GM18867 (cell line): ENCODE data around the gene ZNF608.

Experiments
- ATAC-seq: cut with Tn5 transposase; IDR thresholded peaks from one replicate; pipeline ENCODE4 v1.9.1; 2021; ENCODE audit warnings: mild to moderate bottlenecking, moderate library complexity; ENCODE audit not compliant: unreplicated experiment

The ZNF608 gene

DNA sequence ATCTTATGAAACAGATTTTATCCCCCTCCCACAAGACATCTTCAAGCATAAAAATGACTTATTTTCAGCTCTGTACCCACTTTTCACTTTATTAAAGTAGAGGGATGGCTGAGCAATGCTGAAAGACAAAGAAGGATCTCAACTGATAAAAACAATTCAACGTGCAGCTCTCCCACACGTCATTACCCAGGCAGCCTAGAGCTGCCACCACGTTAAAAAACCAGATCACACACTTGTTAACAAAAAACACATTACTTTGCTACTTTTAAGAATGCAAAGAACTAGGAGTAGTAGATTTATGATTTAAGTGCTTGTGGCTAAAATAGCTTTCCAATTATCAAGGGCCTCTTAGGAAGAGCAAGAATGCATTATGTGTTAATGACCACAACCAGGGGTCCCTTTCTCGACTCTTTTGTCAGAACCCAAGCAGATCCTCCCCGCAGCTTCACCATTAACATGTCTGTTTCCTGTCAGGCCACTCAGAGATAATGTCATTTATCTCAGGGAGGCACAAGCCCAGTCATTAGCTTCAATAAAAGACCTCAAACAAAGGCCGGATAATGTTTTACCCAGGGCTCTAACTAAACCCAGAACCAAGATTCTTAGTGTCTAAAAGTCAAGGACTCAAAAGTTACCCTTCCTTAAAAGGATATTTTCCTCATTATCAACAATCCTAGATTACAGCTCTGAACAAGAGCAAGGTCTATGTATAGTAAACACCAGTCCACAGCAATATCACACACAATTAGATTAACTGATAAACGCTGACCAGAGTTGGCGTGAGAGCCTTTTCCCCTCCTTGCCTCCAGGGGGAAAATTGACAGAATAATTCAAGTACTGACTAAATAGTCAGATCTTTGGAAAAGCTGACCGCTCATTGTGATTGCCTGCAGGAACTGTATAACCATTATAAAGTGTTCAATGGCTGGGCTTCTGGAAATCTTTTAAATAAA lies 7.5 kb downstream of the ZNF608 start:
- ATAC-seq = no peak

DNA sequence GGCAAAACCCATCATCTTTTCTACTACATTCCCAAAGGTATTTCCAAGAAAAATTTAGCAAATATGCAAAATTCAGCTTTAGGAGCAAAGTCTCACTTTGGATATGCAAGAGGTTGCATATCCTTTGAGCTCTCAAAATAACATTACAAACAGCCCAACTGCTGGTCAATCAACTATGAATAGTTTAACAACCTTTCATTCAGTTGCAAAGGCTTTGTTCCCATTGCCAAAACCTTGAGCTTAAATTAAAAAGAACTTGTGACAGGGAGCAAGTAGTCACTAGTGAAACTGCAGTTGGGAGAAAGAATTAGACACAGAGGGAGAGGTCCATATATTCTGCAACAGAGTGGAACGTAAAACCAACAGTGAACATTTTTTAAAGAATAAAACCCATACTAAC lies 8.8 kb downstream of the ZNF608 start:
- no peak for ATAC-seq

DNA sequence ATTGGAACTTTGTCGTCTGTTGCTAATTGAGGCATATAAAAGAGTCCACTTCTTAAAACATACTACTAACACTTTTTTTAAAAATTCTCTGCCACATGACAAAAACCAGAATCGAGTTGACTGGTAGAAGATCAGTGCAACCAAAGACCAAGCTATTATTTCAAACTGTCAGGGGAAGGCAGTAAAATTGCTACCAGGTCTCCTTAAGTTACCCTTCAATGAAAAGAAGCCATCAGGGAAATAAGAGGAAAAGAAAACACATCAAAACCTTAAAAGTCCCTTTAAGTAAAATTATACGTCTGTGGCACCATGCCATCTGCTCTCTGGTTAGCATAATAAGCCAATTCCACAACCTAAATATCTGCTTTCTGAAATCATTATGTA lies 9.6 kb downstream of the ZNF608 start:
- no peak for ATAC-seq

DNA sequence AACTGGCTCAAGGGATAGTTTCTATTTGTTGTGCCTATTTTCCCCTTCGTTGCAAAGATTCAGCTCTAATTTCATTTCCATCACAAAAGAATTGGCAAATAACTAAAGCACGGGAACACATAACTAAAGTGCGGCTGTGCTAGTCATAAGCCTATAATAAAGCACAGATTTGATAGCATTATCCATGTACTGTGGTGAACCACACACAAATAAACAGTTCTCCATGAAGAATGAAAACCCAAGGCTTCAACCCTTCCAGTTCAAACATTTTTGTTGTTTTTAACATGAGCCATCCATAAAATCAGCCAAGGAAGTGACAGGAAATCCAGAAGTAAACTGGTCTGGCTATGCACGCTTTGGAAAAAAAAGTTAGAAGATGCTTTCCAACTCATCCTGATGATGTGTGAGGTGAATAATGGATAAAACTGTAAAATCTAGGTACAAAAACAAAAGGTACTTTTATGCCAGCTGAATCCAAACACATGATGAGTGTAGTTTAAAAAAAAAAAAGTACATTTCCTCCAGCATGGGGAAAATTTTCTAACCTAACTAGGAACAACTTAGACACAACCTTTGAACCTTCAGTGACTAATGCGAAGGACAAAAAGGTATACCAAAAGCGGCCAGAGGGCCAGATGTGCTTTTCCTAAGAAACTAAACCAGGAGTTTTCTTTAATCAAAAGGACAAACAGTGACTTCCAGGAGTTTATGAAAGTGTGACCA lies 10.2 kb downstream of the ZNF608 start:
- no peak for ATAC-seq

DNA sequence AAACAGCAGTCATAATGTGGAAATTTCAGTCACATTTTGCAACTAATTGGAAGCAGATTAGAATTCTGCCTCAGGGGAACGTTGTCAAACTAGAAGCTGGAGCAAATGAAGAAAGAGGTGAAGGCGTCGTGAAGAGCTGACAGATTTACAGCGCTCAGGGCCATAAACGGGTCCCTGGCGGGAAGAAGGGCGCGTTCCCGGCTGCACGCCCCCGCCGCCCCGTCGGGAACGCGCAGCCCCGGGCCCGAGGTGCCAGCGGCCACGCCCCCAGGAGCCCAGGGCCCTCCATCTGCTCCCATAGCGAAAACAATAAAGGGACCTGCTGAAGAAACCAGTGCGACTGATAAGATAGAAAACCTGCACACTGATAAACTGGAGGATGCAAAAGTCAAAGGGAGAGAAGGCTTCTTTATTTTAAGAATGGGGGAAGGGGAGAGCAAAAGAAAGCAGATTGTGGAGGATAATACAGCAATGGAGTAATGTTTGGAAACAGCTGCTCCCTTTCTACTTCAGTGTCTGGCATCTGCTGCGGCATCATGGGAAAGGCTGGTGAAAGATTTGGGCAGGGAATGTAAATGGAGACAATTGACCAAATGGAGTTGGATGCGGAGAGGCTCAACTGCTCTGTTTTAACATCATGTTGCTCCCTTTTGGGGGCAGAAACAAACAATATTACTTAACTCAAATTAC lies 11.1 kb downstream of the ZNF608 start:
- no peak for ATAC-seq

DNA sequence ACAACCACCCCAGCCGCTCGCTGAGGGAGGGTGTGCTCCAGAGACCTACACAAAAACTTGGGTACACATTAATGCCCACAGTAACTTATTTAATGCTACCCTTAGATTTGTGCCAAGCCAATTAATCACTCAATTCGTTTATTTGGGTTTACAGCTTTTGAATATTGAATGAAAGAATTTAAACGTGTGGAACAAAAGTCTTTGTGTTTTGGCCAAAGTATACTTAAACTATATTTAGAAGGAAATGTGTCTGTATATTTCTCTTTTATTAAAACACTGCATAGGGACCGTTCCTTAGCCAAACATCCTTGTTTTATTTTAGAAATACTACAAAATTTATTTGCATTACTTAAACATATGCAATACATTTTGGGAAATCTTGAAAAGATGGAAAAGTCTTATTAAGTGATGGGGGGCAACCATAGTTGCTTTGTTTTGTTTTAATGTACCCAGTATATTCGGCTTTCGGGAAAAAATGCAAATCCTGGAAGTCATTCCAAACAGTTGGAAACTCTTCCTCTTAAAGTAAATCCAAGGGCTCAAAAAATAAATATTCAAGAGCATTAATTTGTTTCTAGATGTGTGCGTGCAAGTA lies 11.8 kb downstream of the ZNF608 start:
- ATAC-seq = no peak

DNA sequence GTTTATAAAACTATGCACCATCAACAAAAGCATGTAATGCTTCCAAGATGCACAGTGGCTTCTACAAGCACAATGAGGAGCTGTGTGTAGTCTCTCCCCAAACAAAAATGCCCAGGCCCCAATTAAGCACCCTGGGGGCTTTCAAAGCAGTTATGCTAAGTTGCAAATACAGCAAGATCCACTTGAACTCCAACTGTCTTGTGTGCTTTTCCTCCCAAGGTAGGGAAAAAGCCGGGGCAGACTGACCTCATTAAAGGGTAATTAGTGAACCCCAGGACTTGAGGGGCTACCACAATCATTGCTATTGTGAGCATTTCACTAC lies 13.1 kb downstream of the ZNF608 start:
- ATAC-seq = no peak

DNA sequence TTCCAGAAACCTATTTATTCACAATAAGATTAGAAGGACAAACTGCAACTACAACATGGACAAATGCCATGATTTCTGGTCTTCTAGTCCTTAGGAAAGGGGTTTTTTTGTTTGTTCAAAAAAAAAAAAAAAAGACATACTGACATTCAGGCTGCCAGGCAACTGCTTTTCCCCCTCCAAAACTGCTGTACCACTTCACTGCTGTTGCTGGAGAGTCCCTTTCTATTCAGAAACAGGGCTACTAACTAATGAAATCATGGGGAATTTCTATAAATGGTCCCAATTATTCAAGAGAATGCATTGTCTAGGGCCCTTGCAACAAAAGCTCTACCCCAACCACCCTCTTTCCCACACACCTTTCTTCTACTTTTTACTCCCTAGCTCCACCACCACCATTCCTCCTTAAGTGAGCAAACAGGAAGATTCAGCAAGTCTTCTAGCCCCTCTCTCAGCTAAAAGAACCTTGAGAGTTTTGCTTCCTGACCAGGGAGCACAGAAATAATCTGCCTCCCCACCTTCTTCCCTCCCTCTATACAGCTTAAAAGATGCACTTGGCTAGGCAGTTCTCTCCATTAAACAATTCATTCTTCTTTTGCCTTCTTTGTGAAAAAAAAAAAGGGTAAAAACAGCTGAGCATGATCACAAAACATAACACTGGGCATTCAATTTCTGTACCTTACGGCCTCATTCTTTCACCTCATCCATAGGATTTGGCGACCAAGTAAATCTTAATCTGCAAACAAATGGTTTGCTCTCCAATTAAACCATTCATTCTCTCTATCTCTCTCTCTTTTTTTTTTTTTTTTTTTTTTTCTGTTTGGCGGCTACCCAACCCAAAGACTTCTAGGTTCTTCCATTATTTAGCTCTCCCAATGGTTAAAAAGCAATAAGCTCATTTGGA lies 13.8 kb downstream of the ZNF608 start:
- no peak for ATAC-seq

DNA sequence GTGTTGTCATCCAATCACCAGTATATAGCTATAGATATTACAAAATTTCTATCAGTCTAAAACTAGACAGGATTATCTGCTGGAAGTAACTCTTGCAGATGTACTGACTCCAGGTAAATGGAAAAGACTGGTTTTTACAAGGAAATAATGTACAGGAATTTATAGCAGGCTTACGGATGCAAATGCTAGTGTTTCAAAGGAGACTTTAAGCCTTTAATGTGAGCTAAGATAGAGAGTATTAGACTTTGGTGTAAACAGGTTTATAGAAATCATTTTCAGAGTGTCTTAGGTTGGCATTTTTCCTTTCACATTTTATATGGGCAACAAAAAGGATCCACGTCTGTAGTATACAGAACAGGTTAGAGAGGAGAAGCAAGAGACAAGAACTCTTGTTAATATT lies 16.1 kb downstream of the ZNF608 start:
- no peak for ATAC-seq

DNA sequence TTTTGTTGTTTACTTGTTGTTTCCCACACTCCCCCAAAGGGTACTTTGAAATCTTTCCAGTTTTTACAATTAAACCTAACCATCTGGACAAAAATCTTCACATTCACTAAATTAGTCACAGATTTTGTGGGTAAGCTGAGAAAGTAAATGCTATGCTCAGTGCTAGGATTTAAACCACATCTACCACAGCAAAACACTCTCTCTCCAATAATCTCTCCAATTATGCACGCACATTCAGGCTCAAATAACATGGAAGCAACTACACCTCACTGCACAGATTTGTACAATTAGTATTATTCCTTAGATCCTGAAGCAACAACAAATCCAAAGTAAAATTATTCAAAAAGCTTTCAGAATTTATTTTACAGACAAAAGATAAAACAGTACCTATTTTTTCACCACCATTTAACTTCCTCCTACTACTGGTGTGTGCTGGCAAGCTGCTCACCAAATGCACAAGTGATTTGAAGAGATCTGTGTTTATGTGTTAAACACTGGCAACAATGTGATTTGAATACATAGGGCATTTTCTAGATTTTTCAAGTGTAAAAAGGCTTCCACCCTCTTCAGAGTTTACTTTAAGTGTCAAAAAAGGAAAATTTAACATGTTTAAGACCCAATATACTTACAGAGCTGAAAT lies 16.6 kb downstream of the ZNF608 start:
- peak; percentile 55 for ATAC-seq

DNA sequence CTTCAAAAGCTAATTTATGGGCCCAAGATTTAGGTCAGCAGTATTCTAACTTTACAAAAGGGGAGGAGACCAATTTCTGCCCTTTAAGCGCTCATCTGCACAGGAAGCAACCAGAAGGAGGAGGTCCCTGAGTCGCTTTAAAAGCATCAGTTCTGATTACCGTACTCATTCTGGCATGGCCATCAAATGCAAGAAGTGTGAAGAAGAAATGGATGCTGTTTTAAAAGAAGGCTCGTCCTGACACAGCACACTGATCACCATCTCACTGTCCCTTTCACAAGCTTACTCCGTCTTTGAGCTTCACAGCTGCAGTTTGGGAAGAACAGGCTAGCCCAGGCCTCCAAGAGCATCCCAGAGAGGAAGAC lies 17.5 kb downstream of the ZNF608 start:
- no peak for ATAC-seq

DNA sequence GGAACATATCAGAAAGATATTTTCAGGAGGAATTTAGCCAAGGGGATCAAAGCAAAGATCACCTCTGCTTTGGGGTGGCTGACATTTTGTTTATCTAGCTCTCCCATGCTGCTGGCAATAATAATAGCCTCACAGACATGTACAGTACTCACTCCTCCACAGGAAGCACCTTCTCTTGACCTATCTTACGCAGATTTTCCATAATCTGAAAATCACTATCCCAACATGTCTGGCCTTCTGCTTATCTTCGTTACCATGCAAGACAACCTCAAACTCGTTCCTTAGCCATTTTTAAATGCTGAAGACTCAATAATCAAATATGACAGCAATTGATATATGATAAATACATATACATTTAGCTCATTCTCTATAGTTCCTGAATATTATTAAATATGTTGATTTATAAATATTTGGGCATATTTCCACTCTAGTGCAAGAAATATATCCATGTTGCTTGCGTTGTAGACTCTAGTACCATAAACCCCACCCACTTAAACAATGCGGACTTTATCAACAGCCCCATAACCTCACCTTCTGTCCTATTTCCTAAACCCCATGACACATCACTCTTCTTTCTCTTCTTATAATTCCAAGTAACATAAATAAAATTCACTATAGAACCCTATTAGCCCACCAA lies 18.0 kb downstream of the ZNF608 start:
- ATAC-seq = no peak

DNA sequence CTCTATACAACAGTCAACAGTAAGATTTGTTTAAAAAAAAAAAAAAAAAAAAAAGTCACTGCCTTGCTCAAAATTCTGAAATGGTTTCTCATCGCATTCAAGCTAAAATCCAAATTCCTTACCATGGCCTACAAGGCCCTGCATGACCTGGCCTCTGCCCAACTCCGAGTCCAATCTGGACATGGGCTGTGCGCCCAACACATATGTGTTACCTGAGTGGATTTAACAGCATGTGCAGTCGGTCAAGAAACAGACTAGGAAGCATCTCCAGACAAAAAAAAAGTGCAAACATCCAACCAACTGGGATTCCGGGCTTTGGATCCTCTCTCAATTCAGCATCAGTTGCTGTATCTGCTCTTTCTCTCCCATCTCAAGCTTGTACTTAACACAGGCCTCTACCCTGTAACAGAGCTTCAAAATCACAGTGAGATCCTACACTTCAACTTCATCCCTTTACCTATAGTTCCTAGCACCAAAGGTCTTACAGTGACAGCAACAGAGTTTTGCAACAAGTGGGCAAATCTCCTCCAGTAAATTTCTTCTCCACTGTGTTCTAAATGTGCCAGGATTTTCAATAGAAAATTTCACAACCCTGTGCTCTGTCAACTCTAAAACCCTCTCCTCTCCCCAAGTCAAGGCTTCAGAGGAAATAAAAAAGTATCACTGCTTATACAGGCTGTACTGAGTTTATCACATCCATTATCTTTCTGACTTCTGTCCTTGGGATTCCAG lies 19.6 kb downstream of the ZNF608 start:
- no peak for ATAC-seq

DNA sequence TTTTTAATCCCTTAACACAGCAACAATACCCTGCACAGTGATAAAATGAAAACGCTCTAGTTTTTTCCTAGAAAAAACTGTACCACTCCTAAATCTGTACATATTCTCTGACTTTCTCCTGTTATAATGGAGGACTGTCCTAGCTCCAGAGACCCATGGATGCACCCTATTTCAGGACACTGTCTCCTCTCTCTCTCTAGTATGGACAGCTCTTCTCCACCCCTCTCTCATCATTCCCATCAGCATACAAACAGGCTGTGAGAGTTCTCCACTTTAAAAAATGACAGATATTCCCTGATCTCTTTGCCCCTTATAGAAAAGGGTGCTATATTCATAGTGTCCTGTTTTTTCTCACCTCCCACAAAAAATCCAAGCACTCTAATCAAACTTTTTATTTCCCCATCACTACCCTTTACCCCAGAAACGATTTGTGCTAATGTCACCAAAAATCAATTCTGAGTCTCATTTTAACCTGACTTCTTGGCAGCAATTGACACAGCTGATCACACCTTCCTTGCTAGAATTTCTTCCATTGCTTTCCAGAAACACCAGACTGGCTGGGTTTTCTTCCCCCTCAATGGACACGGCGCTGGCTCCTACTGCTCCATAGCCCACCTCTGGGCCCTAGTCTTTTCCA lies 20.7 kb downstream of the ZNF608 start:
- ATAC-seq = no peak

DNA sequence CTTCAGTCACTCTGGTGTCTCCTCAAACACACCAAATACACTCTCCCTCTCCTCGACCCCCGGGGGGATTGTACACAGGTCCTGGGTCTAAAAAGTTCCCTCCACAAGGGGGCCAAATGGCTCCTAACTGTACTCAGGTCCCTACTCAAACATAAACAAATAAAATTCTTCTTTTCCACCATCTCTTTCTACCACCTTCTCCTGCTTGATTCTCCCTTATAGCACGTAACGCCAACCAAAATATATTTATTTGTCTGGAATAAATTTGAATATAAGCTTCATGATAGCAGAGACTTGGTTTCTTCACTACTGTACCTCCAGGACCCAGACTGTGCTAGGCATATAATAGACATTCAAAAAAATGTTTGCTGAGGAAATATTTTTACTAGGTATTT lies 21.4 kb downstream of the ZNF608 start:
- peak; percentile 45 for ATAC-seq

DNA sequence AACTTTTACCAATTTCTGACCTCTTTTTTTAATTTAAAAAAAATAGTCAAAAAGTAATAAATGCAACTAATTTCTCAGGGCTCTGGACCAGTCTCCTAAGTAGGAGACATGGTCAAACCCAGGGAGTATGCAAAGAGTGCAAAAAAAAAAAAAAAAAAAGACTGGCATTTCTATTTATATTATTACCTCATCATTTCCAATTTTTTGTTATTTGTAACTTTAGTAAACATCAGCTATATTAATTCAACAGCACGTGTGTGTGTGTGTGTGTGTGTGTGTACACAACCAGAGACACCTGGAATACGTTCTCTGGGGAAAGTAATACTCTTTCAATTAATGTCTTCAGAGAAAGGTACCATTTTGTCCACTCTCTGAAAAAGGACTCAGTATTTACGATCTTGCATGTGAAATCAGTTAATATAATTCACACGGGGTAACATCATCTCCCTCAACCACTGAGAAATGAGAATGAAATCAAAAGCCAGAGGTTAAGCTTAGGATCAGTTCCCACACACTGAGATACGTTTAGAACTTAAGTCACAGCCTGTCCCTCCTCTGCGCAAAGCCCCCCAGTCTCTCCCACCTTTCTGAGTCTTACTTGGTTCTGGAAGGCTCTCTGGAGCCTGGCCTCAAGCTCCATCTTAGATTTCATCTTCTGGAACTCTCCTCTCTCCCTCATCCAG lies 21.9 kb downstream of the ZNF608 start:
- peak; percentile 56 for ATAC-seq

DNA sequence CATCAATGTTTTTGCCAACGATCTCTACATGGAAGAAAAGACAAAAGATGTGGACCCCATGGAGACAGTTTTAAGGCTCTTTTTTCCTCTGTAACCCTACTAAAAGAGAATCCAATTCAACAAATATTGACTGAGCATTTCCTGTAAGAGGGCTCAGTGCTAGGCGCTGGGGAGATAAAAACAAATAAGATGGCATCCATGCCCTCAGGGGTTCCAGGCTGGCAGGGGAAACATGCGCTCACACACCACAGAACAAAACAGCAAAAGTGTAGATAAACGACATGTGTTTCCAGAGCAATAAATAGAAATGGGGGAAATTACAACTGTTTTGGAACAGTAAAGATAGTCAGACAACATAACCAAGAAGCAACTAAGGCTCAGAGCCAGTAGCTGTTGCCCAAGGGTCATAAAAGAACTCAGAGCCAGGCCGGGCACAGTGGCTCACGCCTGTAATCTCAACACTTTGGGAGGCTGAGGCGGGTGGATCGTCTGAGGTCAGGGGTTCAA lies 25.2 kb downstream of the ZNF608 start:
- no peak for ATAC-seq

DNA sequence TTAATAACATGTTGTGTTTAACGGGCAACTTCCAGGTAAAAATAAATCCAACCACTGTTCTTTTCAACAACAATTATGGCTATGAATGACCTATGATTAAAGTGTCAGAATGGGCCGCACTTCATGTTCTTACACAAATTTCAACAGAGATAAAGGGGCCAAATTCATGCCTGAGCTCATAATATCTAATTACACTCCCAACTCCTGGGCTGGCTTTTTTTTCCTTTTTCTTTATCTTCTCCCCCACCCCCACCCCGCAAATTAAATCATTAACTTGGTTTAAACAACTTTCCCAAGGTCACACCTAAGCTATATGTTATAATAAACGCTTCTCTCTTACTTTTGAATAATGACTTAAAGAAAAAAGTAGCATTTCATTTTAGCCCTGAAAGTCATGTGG lies 25.8 kb downstream of the ZNF608 start:
- no peak for ATAC-seq
